GM12878 (cell line): ENCODE measurements around the gene LGALS13. TPM values are rescaled to one million over a fixed set of nuclear protein-coding genes. Genes with fewer than 3 reads are reported as not detected.

ENCODE experiments used
- SUPT20H ChIP-seq: IDR thresholded peaks from 2 replicates; pipeline ENCODE4 v1.6.1; 2011; ENCODE audit warnings: low read depth, mild to moderate bottlenecking, low read length, moderate library complexity, borderline replicate concordance; ENCODE audit not compliant: control insufficient read depth
- ZBTB4 ChIP-seq: fragments of 450-650 bp; formaldehyde crosslinking; IDR thresholded peaks from 2 replicates; pipeline ENCODE4 v1.4.0; 2022; ENCODE audit warnings: mild to moderate bottlenecking, moderate library complexity
- ZBTB40 ChIP-seq: fragments of 450-650 bp; IDR thresholded peaks from 2 replicates; pipeline ENCODE4 v1.6.1; 2016; ENCODE audit warnings: mild to moderate bottlenecking, moderate library complexity, borderline replicate concordance
- polyA plus RNA-seq, 11 experiments: library from polyadenylated mRNA; depleted of rRNA in 4 of 11; unstranded in 6 of 11; stranded (reverse) in 5 of 11; fragments of >200 nt; fragmentation: Nextera tagmentation in 4 of 11; fragmentation: Illumina TruSeq in 1 of 11; extraction: Ambion mirVana in 4 of 11; extraction: Trizol in 1 of 11; gene quantifications; 1 replicate in 1 of 11; 2 replicates in 10 of 11; pipeline versions ENCODE4 v1.2.1 to v1.2.3, GENCODE V29; 2011 to 2016; ENCODE audit warnings: inconsistent platforms in 2 of 11, missing spikeins in 2 of 11, low read depth in 1 of 11
- total RNA-seq, 4 experiments: library from RNA; depleted of rRNA in 3 of 4; stranded (reverse); fragments of >200 nt in 3 of 4; fragmentation: Illumina TruSeq in 1 of 4; extraction: Trizol in 1 of 4; gene quantifications; 2 replicates each; pipeline versions ENCODE4 v1.2.1 to v1.2.3, GENCODE V29; 2013 to 2021

LGALS13 gene
- total and polyA plus RNA-seq, 10 of the 15 experiments (the other 5 are each of a cell fraction or from before 2014, with no cell fraction given) = not detected

GRCh38 chr19:39554701-39555311 lies 47.5 kb upstream of the LGALS13 start (continued):
- TF ChIP-seq ZBTB4 (CRISPR knock-in tag) = no peak
- no peak for TF ChIP-seq SUPT20H
- TF ChIP-seq ZBTB40 = no peak
